Endothelial cell of umbilical vein (primary cell): ENCODE data around the gene LARP1.
"Not testable (repeated sequence)": the region's sequence is repeated elsewhere in the genome, so short reads cannot be mapped to it uniquely, and the experiment has no call there.

Source experiments
- CTCF ChIP-seq, 2 donors: IDR thresholded peaks; 1 replicate in 1 of 2; 2 replicates in 1 of 2; pipeline ENCODE4 v1.5.1; 2011; ENCODE audit warnings: low read length in 2 of 2, mild to moderate bottlenecking in 2 of 2, moderate library complexity in 2 of 2, control low read depth in 1 of 2, inconsistent platforms in 1 of 2, low read depth in 1 of 2; ENCODE audit not compliant: insufficient read depth in 1 of 2; ENCODE audit errors: extremely low read depth in 1 of 2
- FOS ChIP-seq: IDR thresholded peaks from 2 replicates; pipeline ENCODE4 v1.6.1; 2011; ENCODE audit warnings: mild to moderate bottlenecking, low read length, moderate library complexity, borderline replicate concordance; ENCODE audit not compliant: insufficient read depth
- POLR2A ChIP-seq: IDR thresholded peaks from 2 replicates; pipeline ENCODE4 v1.6.1; 2012; ENCODE audit warnings: low read depth, mild to moderate bottlenecking, control low read depth, low read length
- POLR2AphosphoS5 ChIP-seq: IDR thresholded peaks from 2 replicates; pipeline ENCODE4 v1.6.1; 2012; ENCODE audit warnings: low read depth, mild to moderate bottlenecking, control low read depth, low read length, moderate library complexity; ENCODE audit not compliant: insufficient read depth
- TF ChIP-seq, protein P1 (sequence below): IDR thresholded peaks from 2 replicates; pipeline ENCODE4 v1.6.1; 2011; ENCODE audit not compliant: insufficient read depth, insufficient read length

DNA sequence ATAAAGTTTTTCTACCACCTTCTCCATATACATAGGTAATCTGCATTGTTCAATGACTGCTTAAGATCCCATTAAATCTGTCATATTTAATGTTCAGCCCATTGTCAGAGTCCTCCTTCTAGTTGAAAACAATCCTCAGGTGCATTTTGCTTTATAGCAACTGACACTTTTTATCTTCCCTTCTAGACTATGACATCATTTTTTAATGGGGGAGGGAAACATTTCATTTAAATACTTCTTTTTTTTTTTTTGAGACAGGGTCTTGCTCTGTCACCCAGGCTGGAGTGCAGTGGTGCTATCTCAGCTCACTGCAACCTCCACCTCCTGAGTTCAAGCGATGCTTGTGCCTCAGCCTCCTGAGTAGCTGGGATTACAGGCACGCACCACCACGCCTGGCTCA is 77.6 kb downstream of the LARP1 start:
- TF ChIP-seq POLR2AphosphoS5; CTCF (IDR thresholded peaks at IDR 0.05; ENCODE audit: extremely low read depth in 1 of 2, insufficient read depth in 1 of 2, low read depth in 1 of 2, low read length in 2 of 2); POLR2A; FOS: not testable (repeated sequence)
- TF ChIP-seq, protein P1, sequence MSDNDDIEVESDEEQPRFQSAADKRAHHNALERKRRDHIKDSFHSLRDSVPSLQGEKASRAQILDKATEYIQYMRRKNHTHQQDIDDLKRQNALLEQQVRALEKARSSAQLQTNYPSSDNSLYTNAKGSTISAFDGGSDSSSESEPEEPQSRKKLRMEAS, result not testable (repeated sequence)
